ENCODE data around the gene STX17.
A peak's percentile ranks its signal among the peaks of the same experiment; 100 is the strongest.
"Not testable (repeated sequence)": the region's sequence is repeated elsewhere in the genome, so short reads cannot be mapped to it uniquely, and the experiment has no call there.

Gene STX17

DNA sequence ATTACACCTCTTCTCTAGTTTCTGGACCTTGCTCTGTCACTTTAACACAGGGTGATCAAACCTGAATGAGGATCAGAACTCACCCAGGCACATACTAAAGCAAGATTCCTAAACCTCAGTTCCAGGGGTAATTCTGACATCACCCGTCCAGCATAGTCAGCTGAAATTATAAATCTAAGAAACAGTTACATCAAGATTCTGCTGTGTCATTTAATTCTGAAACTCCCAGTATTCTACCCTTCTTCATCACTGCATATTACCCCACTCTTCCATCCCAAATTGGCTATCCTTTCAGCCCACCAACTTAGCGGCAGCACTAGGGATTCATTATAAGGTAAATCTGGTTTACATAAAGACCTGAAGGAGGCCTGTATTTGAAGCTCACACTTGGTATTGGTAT lies 64.0 kb downstream of the STX17 start:
- DNase-seq (ENCODE audit: low spot score), result no peak

DNA sequence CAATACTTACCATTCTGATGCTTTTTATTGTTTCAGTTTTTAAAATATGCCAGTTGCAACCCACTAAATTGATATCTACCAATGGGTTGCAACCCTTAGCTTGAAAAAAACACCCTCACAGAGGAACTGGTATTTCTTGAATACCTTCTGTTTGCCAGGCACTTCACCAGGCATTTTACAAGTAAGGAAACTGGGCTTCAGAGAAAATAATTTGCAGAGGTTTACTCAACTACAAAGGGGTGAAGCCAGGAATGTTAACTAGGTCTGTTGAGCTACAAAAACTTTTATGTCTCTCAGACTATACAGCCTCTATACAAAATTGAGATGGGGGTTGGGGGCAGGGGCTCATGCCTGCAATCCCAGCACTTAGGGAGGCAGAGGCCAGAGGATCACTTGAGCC lies 65.0 kb downstream of the STX17 start:
- no peak for DNase-seq (ENCODE audit: low spot score)

DNA sequence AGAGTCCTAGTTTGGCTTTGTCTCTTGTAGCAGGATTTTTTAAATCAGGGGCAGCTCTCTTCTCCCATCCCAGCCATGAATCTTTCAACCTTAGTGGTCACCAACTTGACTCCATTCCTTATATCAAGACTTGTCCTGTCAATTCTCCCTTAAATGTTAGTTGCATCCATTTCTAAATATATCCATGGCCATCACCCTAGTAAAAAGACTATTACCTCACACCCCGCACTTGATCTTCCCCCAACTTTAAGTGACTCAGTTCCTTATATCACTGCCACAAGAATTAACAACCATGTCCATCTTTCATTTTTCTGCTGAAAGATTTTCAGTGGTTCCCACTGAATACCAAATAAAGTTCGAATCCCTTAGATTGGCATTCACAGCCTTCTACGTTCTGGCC lies 67.0 kb downstream of the STX17 start:
- DNase-seq (ENCODE audit: low spot score), result no peak

DNA sequence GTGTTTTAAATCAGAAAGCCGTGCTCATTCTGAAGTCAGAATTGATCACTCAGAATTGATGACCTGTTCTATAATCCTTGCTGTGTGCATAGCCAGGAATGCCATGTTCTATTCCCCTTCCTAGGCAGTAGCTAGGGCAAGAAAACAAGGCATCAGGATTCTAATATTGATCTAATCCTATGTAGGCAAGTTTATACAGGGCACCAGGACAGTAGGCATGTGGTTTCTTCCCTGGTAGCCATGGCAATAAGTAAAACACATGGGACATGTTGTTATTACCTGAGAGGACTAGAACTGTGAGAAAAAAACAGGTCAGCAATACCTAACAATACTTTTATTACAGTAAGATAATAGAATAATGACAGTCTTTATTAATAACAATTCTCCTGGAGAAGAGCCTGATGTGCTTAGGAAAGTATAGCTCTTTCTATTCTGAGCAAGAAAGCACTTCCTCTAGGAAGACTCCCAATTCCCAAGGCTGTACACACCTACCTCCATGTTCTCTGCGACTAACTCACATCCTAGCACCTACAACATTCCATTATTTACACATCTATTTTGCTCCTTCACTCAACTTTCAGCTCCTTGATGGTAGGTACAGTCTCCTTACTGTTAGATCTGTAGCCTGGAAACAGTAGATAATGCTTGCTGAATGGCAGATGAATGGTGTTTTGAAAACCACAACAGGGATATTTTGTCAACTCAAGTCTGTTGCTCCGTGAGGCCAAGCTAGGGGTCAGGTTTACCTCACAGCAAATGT lies 70.8 kb downstream of the STX17 start:
- no peak for DNase-seq (ENCODE audit: low spot score)

DNA sequence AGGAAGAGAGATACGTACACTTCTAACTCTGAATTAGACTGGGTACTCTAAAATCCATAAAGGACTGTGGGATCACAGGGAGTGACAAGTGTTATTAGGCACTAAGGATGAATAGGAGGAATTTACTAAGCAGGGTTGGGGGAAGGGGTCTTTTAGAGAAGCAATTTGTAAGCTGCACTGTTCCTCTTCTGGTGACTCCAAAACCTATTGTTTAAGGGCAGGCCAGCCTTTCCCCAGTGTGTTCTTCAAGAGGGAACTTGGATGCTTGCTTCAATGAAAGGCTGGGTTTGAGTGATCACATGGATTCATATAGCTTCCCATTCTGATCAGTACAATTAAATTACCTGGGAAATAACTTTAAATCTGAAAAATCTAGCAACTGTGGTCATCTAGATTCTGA lies 71.8 kb downstream of the STX17 start:
- DNase-seq (ENCODE audit: low spot score), result no peak

DNA sequence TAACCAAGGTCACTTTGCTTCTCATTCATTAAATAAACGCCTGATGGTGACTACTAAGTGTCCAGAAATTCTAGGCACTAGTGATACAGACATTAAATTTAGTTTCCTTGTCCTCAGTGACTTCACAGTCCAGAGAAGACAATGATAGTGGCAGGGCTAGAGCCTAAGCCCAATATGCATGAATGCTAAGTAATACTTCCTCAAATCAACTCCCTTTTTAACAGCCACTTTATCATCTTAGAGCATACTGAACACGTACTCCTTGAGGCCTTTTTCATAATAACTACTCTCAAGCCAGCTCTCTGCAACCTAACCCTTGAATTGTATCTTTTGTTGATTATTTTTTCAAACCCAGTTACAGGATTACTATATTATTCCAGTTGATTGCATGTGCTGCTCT lies 74.1 kb downstream of the STX17 start:
- DNase-seq (ENCODE audit: low spot score), result no peak

DNA sequence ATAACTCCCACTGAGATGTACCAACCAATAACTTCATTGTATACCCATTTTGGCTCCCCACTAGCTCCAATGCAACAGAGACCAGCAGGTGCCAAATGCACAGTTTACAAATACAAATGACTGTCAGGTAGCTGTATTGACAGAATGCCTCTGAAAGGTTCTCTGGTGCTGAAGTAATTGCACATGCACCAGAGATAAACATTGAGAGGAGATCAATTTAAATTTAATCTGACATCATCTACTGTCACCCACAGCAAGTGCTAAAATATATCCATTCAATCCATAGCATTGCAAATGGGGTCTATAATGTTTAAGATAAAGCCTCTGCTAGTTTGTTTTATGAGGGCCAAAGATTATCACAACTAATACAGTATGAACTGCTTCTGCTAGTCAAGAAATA lies 80.2 kb downstream of the STX17 start:
- no peak for DNase-seq (ENCODE audit: low spot score)

DNA sequence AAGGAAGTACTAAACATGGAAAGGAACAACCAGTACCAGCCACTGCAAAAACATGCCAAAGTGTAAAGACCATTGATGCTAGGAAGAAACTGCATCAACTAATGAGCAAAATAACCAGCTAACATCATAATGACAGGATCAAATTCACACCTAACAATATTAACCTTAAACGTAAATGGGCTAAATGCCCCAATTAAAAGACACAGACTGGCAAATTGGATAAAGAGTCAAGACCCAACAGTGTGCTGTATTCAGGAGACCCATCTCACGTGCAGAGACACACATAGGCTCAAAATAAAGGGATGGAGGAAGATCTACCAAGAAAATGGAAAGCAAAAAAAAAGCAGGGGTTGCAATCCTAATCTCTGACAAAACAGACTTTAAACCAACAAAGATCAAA lies 84.1 kb downstream of the STX17 start:
- not testable (repeated sequence) for DNase-seq (ENCODE audit: low spot score)

DNA sequence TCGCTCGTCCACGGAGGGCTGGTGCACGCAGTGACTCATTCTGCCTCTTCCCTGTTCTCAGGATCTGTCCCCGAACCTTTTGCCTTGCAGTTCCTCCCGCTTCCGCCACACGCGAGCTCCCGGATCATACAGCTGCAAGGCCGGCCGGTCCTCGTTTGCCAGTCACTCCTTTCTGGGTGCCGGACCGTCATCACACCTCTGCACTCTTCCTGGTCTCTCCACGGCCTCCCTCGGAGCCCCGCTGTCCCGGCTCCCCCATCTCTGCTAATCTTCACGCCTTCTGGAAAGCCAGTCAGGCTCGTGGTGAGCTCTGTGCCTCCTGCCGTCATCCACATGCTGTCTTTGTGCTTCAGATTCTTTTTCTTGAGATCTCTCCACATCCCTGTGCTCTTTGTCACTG lies 91.8 kb downstream of the STX17 start:
- no peak for DNase-seq (ENCODE audit: low spot score)

DNA sequence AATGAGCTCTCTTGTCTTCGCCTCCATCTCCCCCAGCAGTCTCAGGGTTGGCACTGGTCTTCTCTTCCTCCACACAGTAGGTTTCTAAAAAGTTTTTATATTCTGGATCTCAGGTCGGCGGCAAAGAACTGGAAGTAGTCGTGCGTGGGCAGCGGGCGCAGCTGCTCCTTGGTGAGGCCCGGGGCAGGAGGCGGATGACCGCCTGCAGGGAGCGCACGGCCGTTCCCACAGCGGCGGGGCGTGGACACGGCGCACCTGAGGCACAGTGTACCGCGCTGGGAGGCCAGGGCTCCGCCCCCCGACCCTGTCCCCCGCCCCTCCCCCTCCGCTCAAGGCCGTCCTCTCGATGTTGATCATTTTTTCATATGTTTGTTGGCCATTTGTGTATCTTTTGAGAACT lies 92.4 kb downstream of the STX17 start:
- no peak for DNase-seq (ENCODE audit: low spot score)

DNA sequence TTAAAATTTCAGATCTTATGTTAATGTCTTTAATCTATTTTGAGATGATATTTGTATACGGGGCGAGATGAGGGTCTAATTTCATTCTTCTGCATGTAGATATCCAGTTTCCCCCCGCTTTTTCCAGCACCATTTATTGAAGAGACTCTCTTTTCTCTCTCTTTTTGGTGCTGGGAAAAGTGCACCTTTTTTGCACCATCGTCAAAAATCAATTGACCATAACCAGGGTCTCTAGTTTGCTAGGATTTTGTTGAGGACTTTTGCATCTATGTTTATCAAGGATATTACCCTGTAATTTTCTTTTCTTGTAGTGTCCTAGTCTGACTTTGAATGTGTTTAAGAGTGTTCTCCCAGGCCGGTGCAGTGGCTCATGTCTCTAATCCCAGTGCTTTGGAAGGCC lies 93.3 kb downstream of the STX17 start:
- DNase-seq (ENCODE audit: low spot score), result no peak

DNA sequence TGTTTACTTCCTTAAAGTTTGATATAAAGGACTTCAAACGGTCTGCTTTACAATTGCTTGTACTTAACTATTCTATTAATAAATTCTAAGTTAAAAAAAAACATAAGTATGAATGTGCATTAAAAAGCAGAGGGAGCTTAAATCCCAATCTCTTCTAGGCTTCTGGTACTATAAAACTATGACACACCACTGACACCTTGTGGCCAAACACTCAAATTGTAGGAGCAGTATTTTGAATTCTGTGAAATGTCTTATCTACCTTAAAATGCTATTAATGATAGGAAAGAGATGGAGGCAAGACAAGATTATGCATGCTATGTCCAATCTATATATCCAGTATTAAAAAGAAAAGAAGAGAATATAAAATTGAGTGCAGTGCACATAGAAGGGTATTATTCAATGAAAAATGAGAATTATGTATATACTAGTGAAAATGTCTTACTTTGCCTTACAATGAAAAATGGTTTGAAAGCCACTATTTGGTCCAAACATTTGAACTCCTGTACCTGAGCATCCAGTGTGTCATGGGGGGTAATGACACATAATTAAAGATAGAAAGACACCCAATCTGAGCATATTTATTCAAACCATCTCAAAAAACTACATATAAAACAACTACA lies 104.7 kb downstream of the STX17 start:
- DNase-seq (ENCODE audit: low spot score), result peak; percentile 15

DNA sequence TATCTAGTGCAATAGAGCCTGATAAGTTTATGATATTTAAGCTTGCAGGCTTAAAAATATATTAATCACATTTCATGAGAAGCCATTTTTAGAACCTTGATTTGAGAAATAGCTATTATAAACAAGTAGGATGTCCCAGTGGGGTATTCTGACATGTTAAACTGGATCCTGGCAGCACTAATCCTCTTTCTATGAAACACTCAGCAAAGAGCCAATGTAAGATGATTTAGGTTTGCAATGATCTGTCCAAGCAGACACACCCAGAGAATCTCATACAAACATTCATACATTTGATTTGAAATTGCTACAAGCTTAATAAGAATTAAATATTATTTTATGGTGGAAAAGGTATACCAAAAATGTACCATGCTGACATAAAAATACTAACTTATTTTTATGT lies 105.8 kb downstream of the STX17 start:
- DNase-seq (ENCODE audit: low spot score), result no peak

DNA sequence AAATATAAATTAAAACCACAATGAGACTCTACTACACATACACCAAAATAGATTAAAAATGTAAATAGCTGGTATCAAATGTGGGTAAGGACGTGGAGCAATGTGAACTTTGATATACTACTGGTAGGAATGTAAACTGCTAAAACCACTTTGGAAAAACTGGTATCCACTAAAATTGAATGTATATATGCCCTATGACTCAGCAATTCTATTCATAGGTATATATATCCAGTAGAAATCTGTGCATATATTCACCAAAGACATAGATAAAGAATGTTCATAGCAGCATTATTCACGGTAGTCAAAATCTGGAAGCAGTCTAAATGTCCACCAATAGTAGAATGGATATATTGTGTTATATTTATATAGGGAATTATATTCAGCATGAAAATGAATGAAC lies 107.1 kb downstream of the STX17 start:
- DNase-seq (ENCODE audit: low spot score), result no peak

DNA sequence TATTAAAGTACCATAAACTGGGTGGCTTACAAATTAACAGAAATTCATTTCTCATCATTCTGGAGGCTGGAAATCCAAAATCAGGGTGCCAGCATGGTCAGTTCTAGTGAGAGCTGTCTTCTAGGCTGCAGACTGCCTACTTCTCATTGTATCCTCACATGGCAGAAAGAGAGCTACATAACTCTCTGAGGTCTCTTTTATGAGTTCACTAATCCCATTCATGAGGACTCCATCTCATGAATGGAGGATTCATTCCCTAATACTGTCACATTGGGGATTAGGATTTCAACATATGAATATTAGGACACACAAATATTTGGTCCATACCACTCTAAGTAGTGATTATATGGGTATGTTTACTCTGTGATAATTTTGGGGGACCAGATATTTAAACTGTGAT lies 108.4 kb downstream of the STX17 start:
- DNase-seq (ENCODE audit: low spot score), result no peak

DNA sequence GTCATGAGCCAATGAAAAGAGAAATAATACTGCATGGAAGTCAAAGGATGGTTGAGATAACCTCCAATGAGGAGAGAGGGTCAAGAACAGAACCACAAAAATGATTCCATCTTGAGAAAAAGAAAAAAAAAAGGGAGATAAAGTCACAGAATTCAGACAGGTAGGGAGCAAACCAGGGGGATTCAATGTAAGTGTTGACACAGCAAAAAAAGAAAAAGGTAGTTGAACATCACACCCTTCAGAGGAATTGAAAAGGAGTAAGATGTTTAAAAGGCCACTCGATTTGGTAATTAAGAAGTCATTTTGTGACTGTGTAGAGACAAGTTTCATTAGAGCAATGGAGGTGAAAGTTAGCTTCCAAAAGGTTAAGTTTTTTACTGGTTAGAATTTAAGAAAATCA lies 113.1 kb downstream of the STX17 start:
- no peak for DNase-seq (ENCODE audit: low spot score)

All from HuH-7.5 (cell line).